ENCODE results near the gene LAMB4. TPM values are rescaled to one million over a fixed set of nuclear protein-coding genes. Genes with fewer than 3 reads are reported as not detected.

Gene LAMB4
- total RNA-seq, 2 experiments from 2014 or later, result 0.08 to 0.11 TPM

DNA sequence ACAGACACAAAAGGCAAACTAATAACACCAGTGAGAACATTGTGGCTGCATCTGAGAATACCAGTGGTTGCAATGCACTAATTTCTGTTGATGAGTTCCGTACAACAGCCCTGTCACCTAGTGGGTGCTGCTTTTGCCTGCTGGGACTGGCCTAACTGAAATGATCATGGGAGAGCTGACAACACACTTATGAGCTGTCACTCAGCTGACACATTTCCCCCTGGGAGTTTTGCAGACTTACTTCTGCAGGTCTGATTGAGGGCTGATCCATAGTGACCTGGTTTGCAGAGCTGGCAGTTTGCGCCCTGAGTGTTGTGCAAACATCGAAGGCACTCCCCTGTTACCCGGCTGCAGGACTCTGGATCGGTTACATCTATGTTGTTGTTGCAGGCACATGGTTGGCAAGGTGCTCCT lies 66.6 kb downstream of the LAMB4 start:
- peaks cover 10% of the 10 kb centered on the region for H3K27me3 Mint-ChIP-seq

DNA sequence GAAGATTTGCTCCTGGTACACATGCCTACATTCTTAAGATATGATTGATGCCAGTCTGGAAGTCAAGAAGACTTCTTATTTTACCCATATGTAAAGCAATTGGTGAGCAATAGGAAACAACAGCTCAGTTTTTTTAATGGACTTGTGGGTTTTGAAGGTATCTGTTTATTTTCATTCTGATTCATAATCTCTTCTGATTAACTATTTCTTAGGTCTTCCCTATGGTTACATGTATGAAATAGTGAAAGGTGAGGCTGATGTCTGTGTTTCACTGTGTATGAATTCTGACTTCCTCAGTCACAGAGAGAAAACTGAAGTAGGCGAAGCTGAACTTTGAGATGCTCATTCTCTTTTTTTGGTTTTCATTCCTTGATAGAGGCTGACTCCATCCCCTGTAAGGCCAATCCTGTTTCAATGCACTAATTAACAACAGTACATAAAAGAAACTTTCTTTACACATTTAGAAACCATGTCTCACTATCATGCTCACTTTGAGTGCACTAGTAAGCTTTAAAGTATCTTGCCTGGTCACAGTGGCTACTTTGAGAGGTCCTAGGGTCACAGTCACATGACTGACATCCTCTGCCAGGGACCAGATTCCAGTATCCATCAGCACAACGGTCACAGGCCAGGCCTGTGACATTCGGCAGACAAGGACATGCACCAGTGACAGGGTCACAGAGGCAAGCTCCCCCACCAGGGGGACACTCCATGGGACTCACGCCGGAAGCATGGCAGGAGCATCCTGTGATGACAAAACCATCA lies 67.7 kb downstream of the LAMB4 start:
- Histone ChIP-seq H3K4me3 (ENCODE audit: low read length) (no peak overlapping the region), H3K4me1 (ENCODE audit: insufficient read depth, low read length) (no peaks in the 10 kb centered on the region), H3K36me3 (ENCODE audit: insufficient read depth, low read length) (no peaks in the 10 kb centered on the region), H3K27ac (ENCODE audit: low read depth in 1 of 2, low read length in 2 of 2) (no peak overlapping the region), H3K27me3 (ENCODE audit: control insufficient read depth in 1 of 2, insufficient read depth in 2 of 2, low read length in 2 of 2) (no peaks in the 10 kb centered on the region), H3K9me3 (ENCODE audit: control insufficient read depth in 1 of 2, insufficient read depth in 1 of 2, low read length in 2 of 2) (no peaks in the 10 kb centered on the region)
- POLR2A ChIA-PET, result no interaction called here
- intact Hi-C loops (cut with DNase I, micrococcal nuclease), result no loop called here
- Mint-ChIP-seq H3K9me3 (no peaks in the 10 kb centered on the region), H3K36me3 (ENCODE audit: low read depth) (no peaks in the 10 kb centered on the region), H3K27me3 (peaks cover 10% of the 10 kb centered on the region), H3K4me1 (ENCODE audit: low read depth) (no peaks in the 10 kb centered on the region), H3K4me3 (no peak overlapping the region), H3K27ac (no peak overlapping the region)
- CTCF ChIA-PET, result no interaction called here
- no peak for DNase-seq
- TF ChIP-seq, protein P1, sequence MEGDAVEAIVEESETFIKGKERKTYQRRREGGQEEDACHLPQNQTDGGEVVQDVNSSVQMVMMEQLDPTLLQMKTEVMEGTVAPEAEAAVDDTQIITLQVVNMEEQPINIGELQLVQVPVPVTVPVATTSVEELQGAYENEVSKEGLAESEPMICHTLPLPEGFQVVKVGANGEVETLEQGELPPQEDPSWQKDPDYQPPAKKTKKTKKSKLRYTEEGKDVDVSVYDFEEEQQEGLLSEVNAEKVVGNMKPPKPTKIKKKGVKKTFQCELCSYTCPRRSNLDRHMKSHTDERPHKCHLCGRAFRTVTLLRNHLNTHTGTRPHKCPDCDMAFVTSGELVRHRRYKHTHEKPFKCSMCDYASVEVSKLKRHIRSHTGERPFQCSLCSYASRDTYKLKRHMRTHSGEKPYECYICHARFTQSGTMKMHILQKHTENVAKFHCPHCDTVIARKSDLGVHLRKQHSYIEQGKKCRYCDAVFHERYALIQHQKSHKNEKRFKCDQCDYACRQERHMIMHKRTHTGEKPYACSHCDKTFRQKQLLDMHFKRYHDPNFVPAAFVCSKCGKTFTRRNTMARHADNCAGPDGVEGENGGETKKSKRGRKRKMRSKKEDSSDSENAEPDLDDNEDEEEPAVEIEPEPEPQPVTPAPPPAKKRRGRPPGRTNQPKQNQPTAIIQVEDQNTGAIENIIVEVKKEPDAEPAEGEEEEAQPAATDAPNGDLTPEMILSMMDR (IDR thresholded peaks at IDR 0.05), result no peak
- no peak for ATAC-seq (ENCODE audit: poor library complexity)

More for the DNA sequence above, 66.6 kb downstream of the LAMB4 start:
- no peaks in the 10 kb centered on the region for H3K36me3 Mint-ChIP-seq (ENCODE audit: low read depth)
- Histone ChIP-seq H3K36me3 (ENCODE audit: insufficient read depth, low read length) (no peaks in the 10 kb centered on the region), H3K4me1 (ENCODE audit: insufficient read depth, low read length) (no peaks in the 10 kb centered on the region), H3K27ac (ENCODE audit: low read depth in 1 of 2, low read length in 2 of 2) (no peak overlapping the region), H3K27me3 (ENCODE audit: control insufficient read depth in 1 of 2, insufficient read depth in 2 of 2, low read length in 2 of 2) (no peaks in the 10 kb centered on the region), H3K4me3 (ENCODE audit: low read length) (no peak overlapping the region), H3K9me3 (ENCODE audit: control insufficient read depth in 1 of 2, insufficient read depth in 1 of 2, low read length in 2 of 2) (no peaks in the 10 kb centered on the region)
- no peak for ATAC-seq (ENCODE audit: poor library complexity)
- TF ChIP-seq, protein P1 (IDR thresholded peaks at IDR 0.05), result no peak
- no peak overlapping the region for H3K27ac Mint-ChIP-seq
- no peaks in the 10 kb centered on the region for H3K9me3 Mint-ChIP-seq
- ChIA-PET CTCF (no interaction called here), POLR2A (no interaction called here)
- no peaks in the 10 kb centered on the region for H3K4me1 Mint-ChIP-seq (ENCODE audit: low read depth)
- H3K4me3 Mint-ChIP-seq, result no peak overlapping the region
- intact Hi-C loops (cut with DNase I, micrococcal nuclease), result no loop called here
- no peak for DNase-seq

DNA sequence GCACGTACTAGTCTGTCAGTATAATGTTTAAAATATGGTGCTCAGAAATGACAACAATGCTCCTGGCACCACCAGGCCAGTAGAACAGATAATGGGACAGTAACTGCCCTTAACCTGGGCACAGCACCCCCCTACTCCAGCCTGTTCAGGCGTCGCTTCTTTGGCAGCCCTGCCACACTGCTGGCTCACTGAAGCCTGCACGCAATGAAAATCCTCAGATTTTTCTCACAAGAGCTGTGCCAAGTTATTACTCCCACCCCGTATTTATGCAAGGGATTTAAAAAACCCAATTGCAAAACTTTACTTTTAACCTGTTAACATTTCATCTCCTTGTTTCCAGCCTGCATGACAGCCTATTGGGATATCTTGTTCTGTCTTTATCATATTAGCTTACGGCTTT lies 70.6 kb downstream of the LAMB4 start:
- Histone ChIP-seq H3K27me3 (ENCODE audit: control insufficient read depth in 1 of 2, insufficient read depth in 2 of 2, low read length in 2 of 2) (no peaks in the 10 kb centered on the region), H3K36me3 (ENCODE audit: insufficient read depth, low read length) (no peaks in the 10 kb centered on the region), H3K9me3 (ENCODE audit: control insufficient read depth in 1 of 2, insufficient read depth in 1 of 2, low read length in 2 of 2) (no peaks in the 10 kb centered on the region), H3K4me1 (ENCODE audit: insufficient read depth, low read length) (no peaks in the 10 kb centered on the region), H3K27ac (ENCODE audit: low read depth in 1 of 2, low read length in 2 of 2) (no peak overlapping the region), H3K4me3 (ENCODE audit: low read length) (no peak overlapping the region)
- H3K9me3 Mint-ChIP-seq, result no peaks in the 10 kb centered on the region
- no peaks in the 10 kb centered on the region for H3K36me3 Mint-ChIP-seq (ENCODE audit: low read depth)
- no peak for ATAC-seq (ENCODE audit: poor library complexity)
- DNase-seq, result no peak
- H3K27ac Mint-ChIP-seq, result no peak overlapping the region
- TF ChIP-seq, protein P1 (IDR thresholded peaks at IDR 0.05), result no peak
- intact Hi-C loops (cut with DNase I, micrococcal nuclease), result no loop called here
- CTCF ChIA-PET, result no interaction called here
- H3K27me3 Mint-ChIP-seq, result peaks cover 14% of the 10 kb centered on the region
- POLR2A ChIA-PET, result no interaction called here
- no peaks in the 10 kb centered on the region for H3K4me1 Mint-ChIP-seq (ENCODE audit: low read depth)
- no peak overlapping the region for H3K4me3 Mint-ChIP-seq
